Right lobe of liver (tissue), 4 donors: Measurements from ENCODE around the gene ZCRB1.

ENCODE experiments used
- POLR2A ChIP-seq: fragments of 450-650 bp; IDR thresholded peaks from one replicate; pipeline ENCODE4 v1.6.1; 2017; ENCODE audit warnings: antibody characterized with exemption, mild to moderate bottlenecking
- TF ChIP-seq, protein P1 (sequence below), 4 donors: fragments of 200-600 bp in 3 of 4; fragments of 450-650 bp in 1 of 4; IDR thresholded peaks; one replicate each; pipeline versions ENCODE4 v1.5.1 to v1.8.0; 2016 to 2022; ENCODE audit warnings: antibody characterized with exemption in 4 of 4, mild to moderate bottlenecking in 2 of 4
- donor health status: DM: no; HTN: no; CAD: no.
- donor health status: DM: no; HTN: no; CAD: no.
- donor health status: DM: no; HTN: yes; CAD: no.

DNA sequence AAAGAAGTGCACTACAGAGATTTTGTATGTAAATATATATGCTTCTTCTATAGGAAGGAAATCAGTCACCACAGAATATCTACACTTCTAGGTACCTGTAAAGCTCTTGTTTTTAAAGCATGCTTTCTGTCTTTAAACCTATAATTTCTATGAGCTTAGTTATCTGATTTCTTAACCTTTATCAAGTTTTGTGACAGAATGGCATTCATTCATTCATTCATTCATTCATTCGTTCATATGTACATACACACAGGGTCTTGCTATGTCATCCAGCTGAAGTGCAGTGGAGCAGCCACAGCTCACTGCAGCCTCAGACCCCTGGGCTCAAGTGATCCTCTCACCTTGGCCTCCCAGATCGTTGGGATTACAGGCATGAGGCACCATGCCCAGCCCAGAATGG, 16.1 kb upstream of the ZCRB1 start:
- TF ChIP-seq, protein P1, sequence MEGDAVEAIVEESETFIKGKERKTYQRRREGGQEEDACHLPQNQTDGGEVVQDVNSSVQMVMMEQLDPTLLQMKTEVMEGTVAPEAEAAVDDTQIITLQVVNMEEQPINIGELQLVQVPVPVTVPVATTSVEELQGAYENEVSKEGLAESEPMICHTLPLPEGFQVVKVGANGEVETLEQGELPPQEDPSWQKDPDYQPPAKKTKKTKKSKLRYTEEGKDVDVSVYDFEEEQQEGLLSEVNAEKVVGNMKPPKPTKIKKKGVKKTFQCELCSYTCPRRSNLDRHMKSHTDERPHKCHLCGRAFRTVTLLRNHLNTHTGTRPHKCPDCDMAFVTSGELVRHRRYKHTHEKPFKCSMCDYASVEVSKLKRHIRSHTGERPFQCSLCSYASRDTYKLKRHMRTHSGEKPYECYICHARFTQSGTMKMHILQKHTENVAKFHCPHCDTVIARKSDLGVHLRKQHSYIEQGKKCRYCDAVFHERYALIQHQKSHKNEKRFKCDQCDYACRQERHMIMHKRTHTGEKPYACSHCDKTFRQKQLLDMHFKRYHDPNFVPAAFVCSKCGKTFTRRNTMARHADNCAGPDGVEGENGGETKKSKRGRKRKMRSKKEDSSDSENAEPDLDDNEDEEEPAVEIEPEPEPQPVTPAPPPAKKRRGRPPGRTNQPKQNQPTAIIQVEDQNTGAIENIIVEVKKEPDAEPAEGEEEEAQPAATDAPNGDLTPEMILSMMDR (IDR thresholded peaks at IDR 0.05), result no peak
- no peak for TF ChIP-seq POLR2A
